NCI-H460 (cell line): ENCODE results near the gene CHMP6. TPM values are rescaled to one million over a fixed set of nuclear protein-coding genes. Genes with fewer than 3 reads are reported as not detected.
"Not testable (repeated sequence)": the region's sequence is repeated elsewhere in the genome, so short reads cannot be mapped to it uniquely, and the experiment has no call there.

ENCODE experiments used
- DNase-seq: peaks from one replicate; pipeline ENCODE4 v3.0.0-alpha.2; 2016; ENCODE audit warnings: low read depth; ENCODE audit errors: extremely low read depth
- total RNA-seq: library from RNA; depleted of rRNA; stranded (reverse); fragments of >200 nt; shearing (Covaris generic); gene quantifications from 2 replicates; pipeline ENCODE4 v1.2.3, GENCODE V29; 2014

CHMP6 gene
- total RNA-seq, 1 experiment from 2014 or later = 7.6 TPM

GRCh38 chr17:81008140-81008539, 16.5 kb downstream of the CHMP6 start:
- no peak for DNase-seq

- no peak for DNase-seq
These were observed 17.5 kb downstream of the CHMP6 start for GRCh38 chr17:81009136-81009535.

- DNase-seq = no peak
These were observed 19.3 kb downstream of the CHMP6 start for GRCh38 chr17:81010935-81011334.

GRCh38 chr17:81011951-81012350, 20.3 kb downstream of the CHMP6 start:
- no peak for DNase-seq

- DNase-seq = no peak
These were observed 21.2 kb downstream of the CHMP6 start for GRCh38 chr17:81012574-81013447.

GRCh38 chr17:81013642-81014041, 22.0 kb downstream of the CHMP6 start:
- DNase-seq = no peak

GRCh38 chr17:81015136-81015535, 23.5 kb downstream of the CHMP6 start:
- no peak for DNase-seq

- DNase-seq = no peak
These were observed 24.9 kb downstream of the CHMP6 start for GRCh38 chr17:81016575-81016974.

- DNase-seq = not testable (repeated sequence)
These were observed 25.7 kb downstream of the CHMP6 start for GRCh38 chr17:81017330-81017729.

GRCh38 chr17:81018044-81018802, 26.6 kb downstream of the CHMP6 start:
- DNase-seq = no peak

GRCh38 chr17:81019563-81020442, 28.2 kb downstream of the CHMP6 start:
- DNase-seq = no peak

GRCh38 chr17:81020443-81020766, 28.8 kb downstream of the CHMP6 start:
- no peak for DNase-seq

- no peak for DNase-seq
These were observed 29.3 kb downstream of the CHMP6 start for GRCh38 chr17:81020767-81021497.

- DNase-seq = no peak
These were observed 30.1 kb downstream of the CHMP6 start for GRCh38 chr17:81021531-81022343.

- no peak for DNase-seq
These were observed 30.7 kb downstream of the CHMP6 start for GRCh38 chr17:81022344-81022676.

- no peak for DNase-seq
These were observed 33.6 kb downstream of the CHMP6 start for GRCh38 chr17:81025065-81025740.

- no peak for DNase-seq
These were observed 34.1 kb downstream of the CHMP6 start for GRCh38 chr17:81025741-81026129.

- DNase-seq = no peak
These were observed 34.8 kb downstream of the CHMP6 start for GRCh38 chr17:81026266-81027036.
